ENCODE results near the gene OR2J1.

GRCh38 chr6:29051680-29052079, 47.6 kb upstream of the OR2J1 start:
- TF ChIP-seq CTCF (IDR thresholded peaks at IDR 0.05) (no peak), POLR2A (IDR thresholded peaks at IDR 0.05) (no peak)
